Type B pancreatic cell (in vitro differentiated cells): ENCODE data around the gene RGR. TPM values are rescaled to one million over a fixed set of nuclear protein-coding genes. Genes with fewer than 3 reads are reported as not detected.

Source experiments
- DNase-seq: peaks from one replicate; pipeline ENCODE4 v3.0.0; 2021; ENCODE audit warnings: mixed read lengths; ENCODE audit not compliant: unreplicated experiment; ENCODE audit errors: extremely low spot score
- H3K27ac Mint-ChIP-seq: 2 replicates; pipeline ENCODE4 v1.8.0; 2021; ENCODE audit warnings: mild to moderate bottlenecking, mixed read lengths
- H3K27me3 Mint-ChIP-seq: 2 replicates; pipeline ENCODE4 v1.8.0; 2021; ENCODE audit warnings: mixed read lengths
- H3K36me3 Mint-ChIP-seq: 2 replicates; pipeline ENCODE4 v1.8.0; 2021; ENCODE audit warnings: mixed read lengths
- H3K4me1 Mint-ChIP-seq: one replicate; pipeline ENCODE4 v1.8.0; 2021; ENCODE audit warnings: mixed read lengths; ENCODE audit not compliant: unreplicated experiment
- H3K4me3 Mint-ChIP-seq: 2 replicates; pipeline ENCODE4 v1.8.0; 2021; ENCODE audit warnings: mild to moderate bottlenecking, mixed read lengths
- H3K9me3 Mint-ChIP-seq: 2 replicates; pipeline ENCODE4 v1.8.0; 2021; ENCODE audit warnings: mixed read lengths
- total RNA-seq: library from RNA; stranded (reverse); gene quantifications from 2 replicates; pipeline ENCODE4 v1.2.1, GENCODE V29; 2021; ENCODE audit warnings: low replicate concordance
- TF ChIP-seq, protein P1 (sequence below): fragments of 200-600 bp; sonication (generic); conservative IDR thresholded peaks from 2 replicates; pipeline ENCODE4 v1.5.0; 2021; ENCODE audit warnings: antibody characterized with exemption, mild to moderate bottlenecking

The RGR gene
- total RNA-seq, 1 donor from 2014 or later: not detected

DNA sequence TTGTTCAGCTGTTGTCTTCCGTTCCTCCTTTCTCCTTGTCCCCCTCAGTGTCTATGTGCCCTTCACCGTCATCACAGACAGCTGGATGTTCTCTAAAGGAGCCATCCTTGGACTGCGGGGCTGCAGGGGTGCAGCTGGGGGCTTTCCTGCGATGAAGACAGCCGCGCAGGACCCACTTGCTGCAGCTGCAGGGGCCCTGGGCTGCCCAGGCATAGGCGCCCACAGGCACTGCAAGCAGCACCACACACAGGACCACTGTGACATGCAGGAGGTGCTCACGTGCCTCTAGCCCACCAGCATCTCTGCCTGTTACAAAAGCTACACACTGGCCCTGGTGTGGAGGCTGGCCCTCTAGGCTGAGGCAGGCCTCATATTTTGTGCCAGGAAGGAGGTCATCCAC is 22.9 kb upstream of the RGR start:
- Mint-ChIP-seq H3K27ac (no peak overlapping the region), H3K4me3 (no peak overlapping the region), H3K36me3 (no peaks in the 10 kb centered on the region), H3K4me1 (no peaks in the 10 kb centered on the region), H3K27me3 (peaks cover 32% of the 10 kb centered on the region), H3K9me3 (no peaks in the 10 kb centered on the region)
- DNase-seq: no peak
- TF ChIP-seq, protein P1, sequence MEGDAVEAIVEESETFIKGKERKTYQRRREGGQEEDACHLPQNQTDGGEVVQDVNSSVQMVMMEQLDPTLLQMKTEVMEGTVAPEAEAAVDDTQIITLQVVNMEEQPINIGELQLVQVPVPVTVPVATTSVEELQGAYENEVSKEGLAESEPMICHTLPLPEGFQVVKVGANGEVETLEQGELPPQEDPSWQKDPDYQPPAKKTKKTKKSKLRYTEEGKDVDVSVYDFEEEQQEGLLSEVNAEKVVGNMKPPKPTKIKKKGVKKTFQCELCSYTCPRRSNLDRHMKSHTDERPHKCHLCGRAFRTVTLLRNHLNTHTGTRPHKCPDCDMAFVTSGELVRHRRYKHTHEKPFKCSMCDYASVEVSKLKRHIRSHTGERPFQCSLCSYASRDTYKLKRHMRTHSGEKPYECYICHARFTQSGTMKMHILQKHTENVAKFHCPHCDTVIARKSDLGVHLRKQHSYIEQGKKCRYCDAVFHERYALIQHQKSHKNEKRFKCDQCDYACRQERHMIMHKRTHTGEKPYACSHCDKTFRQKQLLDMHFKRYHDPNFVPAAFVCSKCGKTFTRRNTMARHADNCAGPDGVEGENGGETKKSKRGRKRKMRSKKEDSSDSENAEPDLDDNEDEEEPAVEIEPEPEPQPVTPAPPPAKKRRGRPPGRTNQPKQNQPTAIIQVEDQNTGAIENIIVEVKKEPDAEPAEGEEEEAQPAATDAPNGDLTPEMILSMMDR: no peak

DNA sequence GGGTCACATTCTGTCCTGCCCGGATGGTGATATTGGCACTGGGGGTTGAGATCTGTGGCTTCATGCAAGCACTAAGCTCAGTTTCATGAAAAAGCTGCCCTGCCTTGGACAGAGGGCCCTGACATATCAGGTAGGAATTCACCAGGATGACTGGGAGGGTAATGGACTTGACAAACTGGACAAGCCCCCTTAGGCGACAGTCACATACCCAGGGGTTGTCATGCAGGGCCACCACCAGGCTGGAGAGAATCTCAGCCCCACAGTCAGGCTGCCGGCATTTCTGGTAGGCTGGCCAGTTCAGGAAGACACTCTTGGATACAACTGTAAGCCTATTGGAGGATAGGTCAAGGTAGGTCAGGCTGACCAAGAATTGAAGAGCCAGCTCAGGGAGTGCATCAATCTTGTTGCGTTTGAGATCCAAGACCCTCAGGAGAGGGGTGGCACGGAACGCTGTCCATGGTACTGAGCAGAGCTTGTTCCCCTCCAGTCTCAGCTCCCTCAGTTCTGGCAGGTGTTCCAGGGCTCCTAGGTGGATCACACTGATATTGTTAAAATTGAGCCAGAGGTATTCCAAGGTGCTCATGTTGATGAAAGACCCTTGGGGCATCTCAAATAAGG is 20.3 kb upstream of the RGR start:
- H3K9me3 Mint-ChIP-seq: no peaks in the 10 kb centered on the region
- DNase-seq: no peak
- peaks cover 46% of the 10 kb centered on the region for H3K27me3 Mint-ChIP-seq
- H3K4me3 Mint-ChIP-seq: no peak overlapping the region
- no peak overlapping the region for H3K27ac Mint-ChIP-seq
- H3K4me1 Mint-ChIP-seq: no peaks in the 10 kb centered on the region
- TF ChIP-seq, protein P1: no peak
- no peaks in the 10 kb centered on the region for H3K36me3 Mint-ChIP-seq

DNA sequence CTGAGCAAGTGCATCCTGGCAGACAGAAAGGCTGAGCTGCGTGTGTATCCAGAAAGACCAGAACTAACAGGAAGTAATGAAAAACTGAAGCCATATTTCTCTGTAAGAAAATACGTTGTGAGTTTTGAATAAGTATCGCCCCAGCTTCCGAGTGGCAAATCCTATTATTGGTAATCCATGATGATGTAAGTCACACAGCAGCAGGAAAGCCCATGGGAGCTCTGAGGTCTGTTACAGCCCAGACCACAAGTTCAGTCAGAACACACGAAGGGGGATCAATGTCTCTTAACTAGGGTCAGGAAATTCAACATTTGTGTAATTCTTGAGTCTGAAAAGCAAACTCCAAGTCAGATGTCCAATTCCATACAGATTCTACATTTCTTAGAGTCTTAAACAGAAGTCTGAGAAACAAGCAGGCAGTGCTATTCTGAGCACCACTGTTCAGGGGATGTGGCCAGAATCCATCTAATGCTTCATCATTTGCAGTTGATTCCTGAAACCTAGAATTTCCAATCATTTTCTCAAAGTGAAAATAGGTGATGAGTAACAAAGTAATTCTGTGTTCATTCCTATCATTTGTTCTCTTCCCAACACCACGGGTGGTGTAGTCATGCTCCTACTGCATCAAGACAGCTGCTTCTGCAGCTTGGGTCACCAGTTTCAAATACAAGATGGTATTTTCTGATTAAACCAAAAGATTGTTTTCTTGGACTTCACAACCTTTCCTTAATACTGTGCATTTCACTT is 19.3 kb upstream of the RGR start, which contains the start of gene LRIT2:
Gene LRIT2, minus strand, starts transcription at position 118 of the 747 bp plus-strand sequence. Its CDS starts 24 bp downstream, at position 94.
- Mint-ChIP-seq H3K4me3 (no peak within 1 kb of the TSS), H3K27me3 (peaks cover 46% of the 10 kb centered on the region), H3K36me3 (no peaks in the 10 kb centered on the region), H3K27ac (no peak within 1 kb of the TSS), H3K9me3 (no peaks in the 10 kb centered on the region), H3K4me1 (no peaks in the 10 kb centered on the region)
- DNase-seq: no peak
- TF ChIP-seq, protein P1: no peak

DNA sequence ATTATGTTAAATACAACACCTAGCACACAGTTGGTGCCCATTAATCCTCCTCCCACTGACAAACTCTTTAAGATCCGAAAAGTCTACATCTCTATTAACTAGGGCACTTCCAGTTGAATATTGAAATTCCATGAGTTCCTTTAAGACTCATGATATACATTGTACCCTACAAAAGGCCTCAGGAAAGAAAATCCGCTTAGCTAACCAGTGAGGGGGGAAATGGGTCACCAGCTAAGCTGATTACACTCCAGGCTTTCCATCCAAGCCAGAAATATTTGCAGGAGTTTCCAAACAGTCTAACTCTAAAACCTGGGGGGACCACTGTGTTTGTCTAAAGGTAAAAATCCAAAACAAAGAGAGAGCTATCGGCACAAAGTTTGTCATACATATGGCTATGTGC is 18.2 kb upstream of the RGR start:
- Mint-ChIP-seq H3K4me3 (no peak overlapping the region), H3K27ac (no peak overlapping the region), H3K9me3 (no peaks in the 10 kb centered on the region), H3K36me3 (no peaks in the 10 kb centered on the region), H3K27me3 (peaks cover 53% of the 10 kb centered on the region), H3K4me1 (no peaks in the 10 kb centered on the region)
- TF ChIP-seq, protein P1: no peak
- no peak for DNase-seq

DNA sequence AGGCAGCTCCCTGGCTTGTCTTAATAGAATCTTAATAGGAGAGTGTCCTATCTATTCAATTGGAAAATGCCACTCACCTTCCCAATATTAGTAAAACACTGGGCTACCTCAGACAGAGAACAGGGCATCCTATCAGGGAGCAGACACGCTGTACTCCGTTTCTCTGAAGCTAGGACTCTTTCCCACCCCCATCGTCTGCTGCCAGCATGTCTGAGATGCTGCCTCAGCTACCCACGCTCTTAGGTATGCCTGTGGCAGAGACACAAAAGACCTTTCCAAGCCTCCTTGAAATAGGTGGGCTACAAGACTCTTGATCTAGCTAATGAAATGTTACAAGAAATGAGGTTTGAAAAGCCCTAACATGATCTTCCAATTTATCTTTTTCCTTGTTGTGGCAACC is 17.0 kb upstream of the RGR start:
- no peaks in the 10 kb centered on the region for H3K4me1 Mint-ChIP-seq
- peaks cover 54% of the 10 kb centered on the region for H3K27me3 Mint-ChIP-seq
- no peak overlapping the region for H3K4me3 Mint-ChIP-seq
- no peak overlapping the region for H3K27ac Mint-ChIP-seq
- TF ChIP-seq, protein P1: no peak
- DNase-seq: no peak
- H3K36me3 Mint-ChIP-seq: no peaks in the 10 kb centered on the region
- H3K9me3 Mint-ChIP-seq: no peaks in the 10 kb centered on the region
